HEK293 (cell line): Measurements from ENCODE around the gene EIF4E3.

Experiments used
- CTCF ChIA-PET: fragments of 350-600 bp; formaldehyde crosslinking; extraction: SDS; loops from one replicate; lab custom pipeline; 2021; ENCODE audit warnings: antibody characterized with exemption; lab: Yijun Ruan, JAX
- POLR2A ChIA-PET: fragments of 300-600 bp; formaldehyde crosslinking; extraction: SDS; loops from one replicate; lab custom pipeline; 2020; ENCODE audit warnings: antibody characterized with exemption, inconsistent platforms; lab: Yijun Ruan, JAX
- H3K27ac ChIP-seq: fragments of 200-500 bp; sonication (Bioruptor generic); 2 replicates; pipeline ENCODE4 v1.5.1; 2014; ENCODE audit warnings: low read depth, low read length, control low read depth, inconsistent platforms; ENCODE audit errors: extremely low read depth
- H3K36me3 ChIP-seq, 2 experiments: fragments of 200-500 bp in 1 of 2; sonication (Bioruptor generic) in 1 of 2; 1 replicate in 1 of 2; 2 replicates in 1 of 2; pipeline ENCODE4 v1.5.1; 2014 to 2017; ENCODE audit warnings: inconsistent platforms in 2 of 2, low read length in 2 of 2; ENCODE audit not compliant: control insufficient read depth in 2 of 2, insufficient read depth in 1 of 2
- H3K4me1 ChIP-seq: fragments of 200-500 bp; sonication (Bioruptor generic); 2 replicates; pipeline ENCODE4 v1.5.1; 2014; ENCODE audit warnings: mild to moderate bottlenecking, low read length, inconsistent platforms; ENCODE audit not compliant: control insufficient read depth, insufficient read depth
- H3K4me3 ChIP-seq: 2 replicates; pipeline ENCODE4 v1.5.1; 2011; ENCODE audit warnings: low read depth, mild to moderate bottlenecking, control low read depth, low read length, moderate library complexity
- H3K9me3 ChIP-seq: fragments of 200-500 bp; sonication (Bioruptor generic); 2 replicates; pipeline ENCODE4 v1.5.1; 2014; ENCODE audit warnings: low read depth, low read length, inconsistent platforms; ENCODE audit not compliant: control insufficient read depth, insufficient read depth
- EGR2 ChIP-seq: fragments of 450-650 bp; formaldehyde crosslinking; IDR thresholded peaks from 2 replicates; pipeline ENCODE4 v1.5.1; 2016; ENCODE audit warnings: low read depth, missing biosample characterization, missing genetic modification characterization
- HOXD13 ChIP-seq: sonication (generic); formaldehyde crosslinking; IDR thresholded peaks from 2 replicates; pipeline ENCODE4 v1.8.0; 2022; ENCODE audit warnings: missing genetic modification reagents, borderline replicate concordance
- KLF1 ChIP-seq: fragments of 450-650 bp; formaldehyde crosslinking; IDR thresholded peaks from 2 replicates; pipeline ENCODE4 v1.5.1; 2016; ENCODE audit warnings: missing biosample characterization, missing genetic modification characterization
- MZF1 ChIP-seq: fragments of 450-650 bp; formaldehyde crosslinking; IDR thresholded peaks from 2 replicates; pipeline ENCODE4 v1.5.1; 2017; ENCODE audit warnings: missing biosample characterization, missing genetic modification characterization, borderline replicate concordance
- TCF7L2 ChIP-seq: IDR thresholded peaks from 2 replicates; pipeline ENCODE4 v1.6.1; 2011; ENCODE audit warnings: low read depth, mild to moderate bottlenecking, inconsistent platforms, low read length, moderate library complexity, borderline replicate concordance
- YY2 ChIP-seq: fragments of 450-650 bp; formaldehyde crosslinking; IDR thresholded peaks from 2 replicates; pipeline ENCODE4 v1.5.1; 2016; ENCODE audit warnings: missing biosample characterization, missing genetic modification characterization
- ZBTB7A ChIP-seq: fragments of 450-650 bp; formaldehyde crosslinking; IDR thresholded peaks from 2 replicates; pipeline ENCODE4 v1.5.1; 2016; ENCODE audit warnings: low read depth, missing biosample characterization, missing genetic modification characterization
- ZNF311 ChIP-seq: fragments of 450-650 bp; formaldehyde crosslinking; IDR thresholded peaks from 2 replicates; pipeline ENCODE4 v1.5.1; 2017; ENCODE audit warnings: missing biosample characterization, missing genetic modification characterization, borderline replicate concordance
- ZNF324 ChIP-seq: fragments of 450-650 bp; formaldehyde crosslinking; IDR thresholded peaks from 2 replicates; pipeline ENCODE4 v1.5.1; 2016; ENCODE audit warnings: missing biosample characterization, missing genetic modification characterization
- ZNF426 ChIP-seq: fragments of 450-650 bp; formaldehyde crosslinking; IDR thresholded peaks from 2 replicates; pipeline ENCODE4 v1.5.1; 2017; ENCODE audit warnings: missing biosample characterization, missing genetic modification characterization, mild to moderate bottlenecking, inconsistent platforms, moderate library complexity
- ZNF747 ChIP-seq: fragments of 450-650 bp; formaldehyde crosslinking; IDR thresholded peaks from 2 replicates; pipeline ENCODE4 v1.5.1; 2016; ENCODE audit warnings: missing biosample characterization, missing genetic modification characterization
- ZNF777 ChIP-seq: fragments of 450-650 bp; formaldehyde crosslinking; IDR thresholded peaks from 2 replicates; pipeline ENCODE4 v1.5.1; 2017; ENCODE audit warnings: missing biosample characterization, missing genetic modification characterization, borderline replicate concordance
- ZNF792 ChIP-seq: fragments of 450-650 bp; formaldehyde crosslinking; IDR thresholded peaks from 2 replicates; pipeline ENCODE4 v1.5.1; 2016; ENCODE audit warnings: missing biosample characterization, missing genetic modification characterization
- TF ChIP-seq, protein P1 (sequence below): fragments of 450-650 bp; formaldehyde crosslinking; IDR thresholded peaks from 2 replicates; pipeline ENCODE4 v1.5.1; 2017; ENCODE audit warnings: missing biosample characterization, missing genetic modification characterization
- TF ChIP-seq, protein P2 (sequence below): fragments of 450-650 bp; formaldehyde crosslinking; IDR thresholded peaks from 2 replicates; pipeline ENCODE4 v1.5.1; 2017; ENCODE audit warnings: missing biosample characterization, missing genetic modification characterization
- TF ChIP-seq, protein P3 (sequence below): fragments of 450-650 bp; formaldehyde crosslinking; IDR thresholded peaks from 2 replicates; pipeline ENCODE4 v1.5.1; 2016; ENCODE audit warnings: missing biosample characterization, missing genetic modification characterization, borderline replicate concordance
- TF ChIP-seq, protein P4 (sequence below): fragments of 450-650 bp; formaldehyde crosslinking; IDR thresholded peaks from 2 replicates; pipeline ENCODE4 v1.5.1; 2016; ENCODE audit warnings: missing biosample characterization, missing genetic modification characterization
- TF ChIP-seq, protein P5 (sequence below): fragments of 450-650 bp; formaldehyde crosslinking; IDR thresholded peaks from 2 replicates; pipeline ENCODE4 v1.5.1; 2017; ENCODE audit warnings: missing biosample characterization, missing genetic modification characterization

The EIF4E3 gene

DNA sequence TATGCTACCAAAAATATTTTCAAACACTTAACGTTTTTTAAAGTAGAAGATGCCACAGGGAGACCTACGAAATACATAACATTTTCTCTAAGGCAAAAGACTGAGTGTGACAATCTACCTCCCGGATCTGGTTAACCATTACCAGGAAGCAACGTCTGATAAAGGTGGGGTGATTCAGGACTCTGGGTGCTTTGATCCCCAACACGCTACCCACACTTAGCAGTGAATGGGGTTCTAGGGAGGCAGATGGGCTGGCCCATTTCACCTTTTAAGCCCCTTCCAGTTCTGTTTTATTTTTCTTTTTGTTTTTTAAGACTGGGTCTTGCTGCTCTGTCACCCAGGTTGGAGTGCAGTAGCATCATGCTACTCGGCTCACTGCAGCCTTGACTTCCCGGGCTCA, 39.5 kb downstream of the EIF4E3 start:
- Histone ChIP-seq H3K9me3 (no peaks in the 10 kb centered on the region), H3K27ac (no peak overlapping the region), H3K36me3 (peaks cover 0 to 7% of the 10 kb centered on the region in 2 experiments; a peak in 2 of 3 replicates), H3K4me1 (no peaks in the 10 kb centered on the region; the same call in 1 of the 2 replicates), H3K4me3 (no peak overlapping the region)
- ChIA-PET POLR2A (no interaction called here), CTCF (no interaction called here)
- TF ChIP-seq ZNF311 (tag by site-specific recombination) (no peak), YY2 (tag by site-specific recombination) (no peak), HOXD13 (CRISPR knock-in tag) (no peak), ZBTB7A (tag by site-specific recombination) (no peak), ZNF324 (tag by site-specific recombination) (no peak), MZF1 (tag by site-specific recombination) (no peak), ZNF747 (no peak), KLF1 (no peak), ZNF792 (tag by site-specific recombination) (no peak), TCF7L2 (no peak), ZNF777 (tag by site-specific recombination) (no peak), EGR2 (tag by site-specific recombination) (no peak), ZNF426 (tag by site-specific recombination) (no peak)
- TF ChIP-seq, protein P1, sequence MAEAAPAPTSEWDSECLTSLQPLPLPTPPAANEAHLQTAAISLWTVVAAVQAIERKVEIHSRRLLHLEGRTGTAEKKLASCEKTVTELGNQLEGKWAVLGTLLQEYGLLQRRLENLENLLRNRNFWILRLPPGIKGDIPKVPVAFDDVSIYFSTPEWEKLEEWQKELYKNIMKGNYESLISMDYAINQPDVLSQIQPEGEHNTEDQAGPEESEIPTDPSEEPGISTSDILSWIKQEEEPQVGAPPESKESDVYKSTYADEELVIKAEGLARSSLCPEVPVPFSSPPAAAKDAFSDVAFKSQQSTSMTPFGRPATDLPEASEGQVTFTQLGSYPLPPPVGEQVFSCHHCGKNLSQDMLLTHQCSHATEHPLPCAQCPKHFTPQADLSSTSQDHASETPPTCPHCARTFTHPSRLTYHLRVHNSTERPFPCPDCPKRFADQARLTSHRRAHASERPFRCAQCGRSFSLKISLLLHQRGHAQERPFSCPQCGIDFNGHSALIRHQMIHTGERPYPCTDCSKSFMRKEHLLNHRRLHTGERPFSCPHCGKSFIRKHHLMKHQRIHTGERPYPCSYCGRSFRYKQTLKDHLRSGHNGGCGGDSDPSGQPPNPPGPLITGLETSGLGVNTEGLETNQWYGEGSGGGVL (tag by site-specific recombination), result no peak
- TF ChIP-seq, protein P2, sequence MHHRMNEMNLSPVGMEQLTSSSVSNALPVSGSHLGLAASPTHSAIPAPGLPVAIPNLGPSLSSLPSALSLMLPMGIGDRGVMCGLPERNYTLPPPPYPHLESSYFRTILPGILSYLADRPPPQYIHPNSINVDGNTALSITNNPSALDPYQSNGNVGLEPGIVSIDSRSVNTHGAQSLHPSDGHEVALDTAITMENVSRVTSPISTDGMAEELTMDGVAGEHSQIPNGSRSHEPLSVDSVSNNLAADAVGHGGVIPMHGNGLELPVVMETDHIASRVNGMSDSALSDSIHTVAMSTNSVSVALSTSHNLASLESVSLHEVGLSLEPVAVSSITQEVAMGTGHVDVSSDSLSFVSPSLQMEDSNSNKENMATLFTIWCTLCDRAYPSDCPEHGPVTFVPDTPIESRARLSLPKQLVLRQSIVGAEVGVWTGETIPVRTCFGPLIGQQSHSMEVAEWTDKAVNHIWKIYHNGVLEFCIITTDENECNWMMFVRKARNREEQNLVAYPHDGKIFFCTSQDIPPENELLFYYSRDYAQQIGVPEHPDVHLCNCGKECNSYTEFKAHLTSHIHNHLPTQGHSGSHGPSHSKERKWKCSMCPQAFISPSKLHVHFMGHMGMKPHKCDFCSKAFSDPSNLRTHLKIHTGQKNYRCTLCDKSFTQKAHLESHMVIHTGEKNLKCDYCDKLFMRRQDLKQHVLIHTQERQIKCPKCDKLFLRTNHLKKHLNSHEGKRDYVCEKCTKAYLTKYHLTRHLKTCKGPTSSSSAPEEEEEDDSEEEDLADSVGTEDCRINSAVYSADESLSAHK (tag by site-specific recombination), result no peak
- TF ChIP-seq, protein P3, sequence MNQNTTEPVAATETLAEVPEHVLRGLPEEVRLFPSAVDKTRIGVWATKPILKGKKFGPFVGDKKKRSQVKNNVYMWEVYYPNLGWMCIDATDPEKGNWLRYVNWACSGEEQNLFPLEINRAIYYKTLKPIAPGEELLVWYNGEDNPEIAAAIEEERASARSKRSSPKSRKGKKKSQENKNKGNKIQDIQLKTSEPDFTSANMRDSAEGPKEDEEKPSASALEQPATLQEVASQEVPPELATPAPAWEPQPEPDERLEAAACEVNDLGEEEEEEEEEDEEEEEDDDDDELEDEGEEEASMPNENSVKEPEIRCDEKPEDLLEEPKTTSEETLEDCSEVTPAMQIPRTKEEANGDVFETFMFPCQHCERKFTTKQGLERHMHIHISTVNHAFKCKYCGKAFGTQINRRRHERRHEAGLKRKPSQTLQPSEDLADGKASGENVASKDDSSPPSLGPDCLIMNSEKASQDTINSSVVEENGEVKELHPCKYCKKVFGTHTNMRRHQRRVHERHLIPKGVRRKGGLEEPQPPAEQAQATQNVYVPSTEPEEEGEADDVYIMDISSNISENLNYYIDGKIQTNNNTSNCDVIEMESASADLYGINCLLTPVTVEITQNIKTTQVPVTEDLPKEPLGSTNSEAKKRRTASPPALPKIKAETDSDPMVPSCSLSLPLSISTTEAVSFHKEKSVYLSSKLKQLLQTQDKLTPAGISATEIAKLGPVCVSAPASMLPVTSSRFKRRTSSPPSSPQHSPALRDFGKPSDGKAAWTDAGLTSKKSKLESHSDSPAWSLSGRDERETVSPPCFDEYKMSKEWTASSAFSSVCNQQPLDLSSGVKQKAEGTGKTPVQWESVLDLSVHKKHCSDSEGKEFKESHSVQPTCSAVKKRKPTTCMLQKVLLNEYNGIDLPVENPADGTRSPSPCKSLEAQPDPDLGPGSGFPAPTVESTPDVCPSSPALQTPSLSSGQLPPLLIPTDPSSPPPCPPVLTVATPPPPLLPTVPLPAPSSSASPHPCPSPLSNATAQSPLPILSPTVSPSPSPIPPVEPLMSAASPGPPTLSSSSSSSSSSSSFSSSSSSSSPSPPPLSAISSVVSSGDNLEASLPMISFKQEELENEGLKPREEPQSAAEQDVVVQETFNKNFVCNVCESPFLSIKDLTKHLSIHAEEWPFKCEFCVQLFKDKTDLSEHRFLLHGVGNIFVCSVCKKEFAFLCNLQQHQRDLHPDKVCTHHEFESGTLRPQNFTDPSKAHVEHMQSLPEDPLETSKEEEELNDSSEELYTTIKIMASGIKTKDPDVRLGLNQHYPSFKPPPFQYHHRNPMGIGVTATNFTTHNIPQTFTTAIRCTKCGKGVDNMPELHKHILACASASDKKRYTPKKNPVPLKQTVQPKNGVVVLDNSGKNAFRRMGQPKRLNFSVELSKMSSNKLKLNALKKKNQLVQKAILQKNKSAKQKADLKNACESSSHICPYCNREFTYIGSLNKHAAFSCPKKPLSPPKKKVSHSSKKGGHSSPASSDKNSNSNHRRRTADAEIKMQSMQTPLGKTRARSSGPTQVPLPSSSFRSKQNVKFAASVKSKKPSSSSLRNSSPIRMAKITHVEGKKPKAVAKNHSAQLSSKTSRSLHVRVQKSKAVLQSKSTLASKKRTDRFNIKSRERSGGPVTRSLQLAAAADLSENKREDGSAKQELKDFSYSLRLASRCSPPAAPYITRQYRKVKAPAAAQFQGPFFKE (tag by site-specific recombination), result no peak
- TF ChIP-seq, protein P4, sequence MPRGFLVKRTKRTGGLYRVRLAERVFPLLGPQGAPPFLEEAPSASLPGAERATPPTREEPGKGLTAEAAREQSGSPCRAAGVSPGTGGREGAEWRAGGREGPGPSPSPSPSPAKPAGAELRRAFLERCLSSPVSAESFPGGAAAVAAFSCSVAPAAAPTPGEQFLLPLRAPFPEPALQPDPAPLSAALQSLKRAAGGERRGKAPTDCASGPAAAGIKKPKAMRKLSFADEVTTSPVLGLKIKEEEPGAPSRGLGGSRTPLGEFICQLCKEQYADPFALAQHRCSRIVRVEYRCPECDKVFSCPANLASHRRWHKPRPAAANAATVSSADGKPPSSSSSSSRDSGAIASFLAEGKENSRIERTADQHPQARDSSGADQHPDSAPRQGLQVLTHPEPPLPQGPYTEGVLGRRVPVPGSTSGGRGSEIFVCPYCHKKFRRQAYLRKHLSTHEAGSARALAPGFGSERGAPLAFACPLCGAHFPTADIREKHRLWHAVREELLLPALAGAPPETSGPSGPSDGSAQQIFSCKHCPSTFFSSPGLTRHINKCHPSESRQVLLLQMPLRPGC (tag by site-specific recombination), result no peak
- TF ChIP-seq, protein P5, sequence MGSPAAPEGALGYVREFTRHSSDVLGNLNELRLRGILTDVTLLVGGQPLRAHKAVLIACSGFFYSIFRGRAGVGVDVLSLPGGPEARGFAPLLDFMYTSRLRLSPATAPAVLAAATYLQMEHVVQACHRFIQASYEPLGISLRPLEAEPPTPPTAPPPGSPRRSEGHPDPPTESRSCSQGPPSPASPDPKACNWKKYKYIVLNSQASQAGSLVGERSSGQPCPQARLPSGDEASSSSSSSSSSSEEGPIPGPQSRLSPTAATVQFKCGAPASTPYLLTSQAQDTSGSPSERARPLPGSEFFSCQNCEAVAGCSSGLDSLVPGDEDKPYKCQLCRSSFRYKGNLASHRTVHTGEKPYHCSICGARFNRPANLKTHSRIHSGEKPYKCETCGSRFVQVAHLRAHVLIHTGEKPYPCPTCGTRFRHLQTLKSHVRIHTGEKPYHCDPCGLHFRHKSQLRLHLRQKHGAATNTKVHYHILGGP, result no peak
